ENCODE data around the gene C22orf42. TPM values are rescaled to one million over a fixed set of nuclear protein-coding genes. Genes with fewer than 3 reads are reported as not detected.
A peak's percentile ranks its signal among the peaks of the same experiment; 100 is the strongest.

C22orf42 gene
- total RNA-seq, 4 donors from 2014 or later, result not detected

- TF ChIP-seq POLR2A (IDR thresholded peaks at IDR 0.05), result no peak
- no peak for TF ChIP-seq CTCF (IDR thresholded peaks at IDR 0.05)
- Histone ChIP-seq H3K36me3 (no peaks in the 10 kb centered on the region), H3K27me3 (peaks cover 0 to 55% (median 2%) of the 10 kb centered on the region in 4 donors), H3K27ac (no peak overlapping the region), H3K4me3 (no peak overlapping the region), H3K9me3 (no peaks in the 10 kb centered on the region), H3K4me1 (no peaks in the 10 kb centered on the region)
- no peak for DNase-seq
- 0% methylated on average over 1 of the region's 1 CpG for WGBS, 2 donors
- intact Hi-C loops (cut with DNase I), result no loop called here
Observed at GRCh38 chr22:32106930-32107329, 52.2 kb downstream of the C22orf42 start.

- Histone ChIP-seq H3K27me3 (peaks cover 0 to 43% (median 0%) of the 10 kb centered on the region in 4 donors), H3K4me1 (no peaks in the 10 kb centered on the region), H3K4me3 (no peak overlapping the region), H3K36me3 (no peaks in the 10 kb centered on the region), H3K9me3 (no peaks in the 10 kb centered on the region), H3K27ac (no peak overlapping the region)
- 0 to 28% methylated on average over 2 of the region's 2 CpGs for WGBS, 2 donors
- no peak for DNase-seq
- intact Hi-C loops (cut with DNase I), result no loop called here
- peak in 3 of 6 experiments; percentile 14 to 46 (median 23) for TF ChIP-seq CTCF (IDR thresholded peaks at IDR 0.05)
- no peak for TF ChIP-seq POLR2A (IDR thresholded peaks at IDR 0.05)
Observed at GRCh38 chr22:32103658-32104315, 55.3 kb downstream of the C22orf42 start.

GRCh38 chr22:32100711-32101110, 58.4 kb downstream of the C22orf42 start:
- Histone ChIP-seq H3K4me1 (no peaks in the 10 kb centered on the region), H3K27me3 (peaks cover 0 to 27% (median 0%) of the 10 kb centered on the region in 4 donors), H3K27ac (no peak overlapping the region), H3K9me3 (no peaks in the 10 kb centered on the region), H3K36me3 (no peaks in the 10 kb centered on the region), H3K4me3 (no peak overlapping the region)
- no peak for DNase-seq
- TF ChIP-seq POLR2A (IDR thresholded peaks at IDR 0.05) (no peak), CTCF (IDR thresholded peaks at IDR 0.05) (no peak)
- 15 to 25% methylated on average over 1 of the region's 1 CpG for WGBS, 2 donors
- intact Hi-C loops (cut with DNase I), result no loop called here

Small RNA genes within 50 kb of the gene (small RNA-seq; reads per million reads assigned to genes)
- 0 reads per million in 4 donors for gene AP1B1P2
- gene RF02171, result 0 reads per million in 4 donors

Other genes starting within 250 kb of the C22orf42 start
- 10 to 100 TPM; 42.4 to 63.2 (median 54.2) TPM for gene YWHAH, start 214.8 kb downstream of the C22orf42 start, total RNA-seq
- gene SLC5A1, start 116.0 kb downstream of the C22orf42 start, total RNA-seq, result 10 to 100 TPM in 2 of 4 donors, 1 to 10 TPM in 1, under 1 TPM in 1; 0.38 to 20.6 (median 11.3) TPM
- gene RFPL2, start 45.8 kb upstream of the C22orf42 start, total RNA-seq, result not detected
- gene SLC5A4, start 96.0 kb upstream of the C22orf42 start, total RNA-seq, result under 1 TPM in 3 of 4 donors, not detected in 1; 0.23 to 0.40 (median 0.38) TPM
- not detected for gene RFPL3, start 198.6 kb upstream of the C22orf42 start, total RNA-seq